NCI-H2081 treated with DMSO at 0.1 percent for 48 hours (cell line): Measurements from ENCODE around the gene TMEM272.
"Not testable (repeated sequence)": the region's sequence is repeated elsewhere in the genome, so short reads cannot be mapped to it uniquely, and the experiment has no call there.

ENCODE experiments used
- DNase-seq: peaks from one replicate; lab custom pipeline; 2025; lab: John Stamatoyannopoulos, UW

TMEM272 gene

GRCh38 chr13:51824712-51825111 lies 20.3 kb downstream of the TMEM272 start:
- DNase-seq = not testable (repeated sequence)

- no peak for DNase-seq
Measured at GRCh38 chr13:51823863-51824262, 21.1 kb downstream of the TMEM272 start.

- DNase-seq = no peak
Measured at GRCh38 chr13:51823359-51823758, 21.6 kb downstream of the TMEM272 start.

GRCh38 chr13:51822106-51822815 lies 22.7 kb downstream of the TMEM272 start:
- no peak for DNase-seq

GRCh38 chr13:51821606-51822005 lies 23.4 kb downstream of the TMEM272 start:
- DNase-seq = no peak

GRCh38 chr13:51820016-51820597 lies 24.9 kb downstream of the TMEM272 start:
- no peak for DNase-seq

GRCh38 chr13:51819544-51819943 lies 25.4 kb downstream of the TMEM272 start:
- no peak for DNase-seq

GRCh38 chr13:51818781-51819511 lies 26.0 kb downstream of the TMEM272 start:
- DNase-seq = no peak

GRCh38 chr13:51818276-51818675 lies 26.7 kb downstream of the TMEM272 start:
- no peak for DNase-seq

- no peak for DNase-seq
Measured at GRCh38 chr13:51817717-51818116, 27.3 kb downstream of the TMEM272 start.

- no peak for DNase-seq
Measured at GRCh38 chr13:51816604-51817249, 28.2 kb downstream of the TMEM272 start.

GRCh38 chr13:51815848-51816247 lies 29.1 kb downstream of the TMEM272 start:
- no peak for DNase-seq

GRCh38 chr13:51814825-51815650 lies 29.9 kb downstream of the TMEM272 start:
- no peak for DNase-seq

GRCh38 chr13:51814071-51814470 lies 30.9 kb downstream of the TMEM272 start:
- no peak for DNase-seq

- no peak for DNase-seq
Measured at GRCh38 chr13:51811920-51812451, 33.0 kb downstream of the TMEM272 start.

GRCh38 chr13:51811046-51811445 lies 33.9 kb downstream of the TMEM272 start:
- DNase-seq = no peak

- no peak for DNase-seq
Measured at GRCh38 chr13:51808811-51809210, 36.2 kb downstream of the TMEM272 start.

- no peak for DNase-seq
Measured at GRCh38 chr13:51807041-51807440, 37.9 kb downstream of the TMEM272 start.

GRCh38 chr13:51806566-51806965 lies 38.4 kb downstream of the TMEM272 start:
- DNase-seq = no peak

GRCh38 chr13:51805925-51806324 lies 39.1 kb downstream of the TMEM272 start:
- DNase-seq = no peak

GRCh38 chr13:51805313-51805712 lies 39.7 kb downstream of the TMEM272 start:
- no peak for DNase-seq
